SK-N-SH (cell line): ENCODE results near the gene APOO. TPM values are rescaled to one million over a fixed set of nuclear protein-coding genes. Genes with fewer than 3 reads are reported as not detected.

ENCODE experiments used
- CTCF ChIA-PET: fragments of 300-600, 350-600 bp; formaldehyde crosslinking; extraction: SDS; loops from one replicate; lab custom pipeline; 2021; lab: Yijun Ruan, JAX
- POLR2A ChIA-PET: fragments of 350-600 bp; sonication (Branson Sonifier 250); formaldehyde crosslinking; extraction: SDS; loops from one replicate; lab custom pipeline; 2020; ENCODE audit warnings: antibody characterized with exemption, inconsistent platforms; lab: Yijun Ruan, JAX
- DNase-seq: peaks from one replicate; pipeline ENCODE4 v3.0.0; 2012
- H2AFZ ChIP-seq: fragments of 200-600 bp; sonication (generic); 2 replicates; pipeline ENCODE4 v1.8.1; 2016; ENCODE audit warnings: antibody characterized with exemption, mild to moderate bottlenecking, low read depth
- H3F3A ChIP-seq: fragments of 200-600 bp; sonication (generic); replicated peaks from 2 replicates; pipeline ENCODE3; 2016; ENCODE audit warnings: antibody characterized with exemption, mild to moderate bottlenecking; ENCODE audit not compliant: insufficient read depth
- H3K27ac ChIP-seq, 2 experiments: fragments of 200-500 bp in 1 of 2; fragments of 200-600 bp in 1 of 2; sonication (Bioruptor generic) in 1 of 2; sonication (generic), shearing (Covaris generic) in 1 of 2; 2 replicates each; pipeline versions ENCODE4 v1.5.1 to v1.6.1; 2014 to 2016; ENCODE audit warnings: low read depth in 2 of 2, inconsistent platforms in 1 of 2, low read length in 1 of 2, mild to moderate bottlenecking in 1 of 2, mixed read lengths in 1 of 2
- H3K27me3 ChIP-seq: fragments of 200-600 bp; sonication (generic), shearing (Covaris generic); 2 replicates; pipeline ENCODE4 v1.6.1; 2016; ENCODE audit warnings: mixed run types; ENCODE audit not compliant: insufficient read depth
- H3K36me3 ChIP-seq, 2 experiments: fragments of 200-500 bp in 1 of 2; fragments of 200-600 bp in 1 of 2; sonication (Bioruptor generic) in 1 of 2; sonication (generic) in 1 of 2; replicated peaks in 1 of 2; 2 replicates each; pipeline versions ENCODE3 to v1.5.1; 2014 to 2016; ENCODE audit warnings: low read length in 1 of 2, mild to moderate bottlenecking in 1 of 2; ENCODE audit not compliant: insufficient read depth in 2 of 2, control insufficient read depth in 1 of 2
- H3K4me1 ChIP-seq, 2 experiments: fragments of 200-500 bp in 1 of 2; fragments of 200-600 bp in 1 of 2; sonication (Bioruptor generic) in 1 of 2; sonication (generic), shearing (Covaris generic) in 1 of 2; 2 replicates each; pipeline versions ENCODE4 v1.5.1 to v1.6.1; 2014 to 2016; ENCODE audit warnings: low read depth in 1 of 2, low read length in 1 of 2, mixed run types in 1 of 2; ENCODE audit not compliant: insufficient read depth in 2 of 2, control insufficient read depth in 1 of 2
- H3K4me2 ChIP-seq: fragments of 200-600 bp; sonication (generic), shearing (Covaris generic); 2 replicates; pipeline ENCODE4 v1.6.1; 2017; ENCODE audit warnings: mixed run types
- H3K4me3 ChIP-seq, 2 experiments: fragments of 200-500 bp in 1 of 2; fragments of 200-600 bp in 1 of 2; sonication (Bioruptor generic) in 1 of 2; sonication (generic), shearing (Covaris generic) in 1 of 2; 2 replicates each; pipeline versions ENCODE4 v1.5.1 to v1.8.1; 2014 to 2016; ENCODE audit warnings: low read depth in 2 of 2, inconsistent platforms in 1 of 2, low read length in 1 of 2, mild to moderate bottlenecking in 1 of 2, mixed read lengths in 1 of 2, moderate library complexity in 1 of 2
- H3K79me2 ChIP-seq: fragments of 200-600 bp; sonication (generic); 2 replicates; pipeline ENCODE4 v1.8.1; 2017; ENCODE audit warnings: mild to moderate bottlenecking; ENCODE audit not compliant: insufficient read depth
- H3K9ac ChIP-seq: fragments of 200-600 bp; sonication (generic); 2 replicates; pipeline ENCODE4 v1.6.1; 2017; ENCODE audit warnings: mixed run types
- H3K9me2 ChIP-seq: fragments of 200-600 bp; sonication (generic); 2 replicates; pipeline ENCODE4 v1.6.1; 2017; ENCODE audit warnings: mixed run types
- H3K9me3 ChIP-seq: fragments of 200-600 bp; sonication (generic); 2 replicates; pipeline ENCODE4 v1.6.1; 2017; ENCODE audit warnings: mixed run types, mild to moderate bottlenecking, moderate library complexity
- H4K20me1 ChIP-seq: fragments of 200-600 bp; sonication (generic); 2 replicates; pipeline ENCODE4 v1.6.1; 2017; ENCODE audit warnings: mild to moderate bottlenecking, mixed run types; ENCODE audit not compliant: insufficient read depth
- CHD2 ChIP-seq: fragments of 150-350 bp; IDR thresholded peaks from 2 replicates; pipeline ENCODE4 v1.6.1; 2018; ENCODE audit warnings: low read length; ENCODE audit not compliant: partially characterized antibody
- CTCF ChIP-seq: fragments of 200-600 bp; sonication (generic); IDR thresholded peaks from 2 replicates; pipeline ENCODE4 v1.6.1; 2017; ENCODE audit warnings: antibody characterized with exemption, mild to moderate bottlenecking, moderate library complexity
- ELF1 ChIP-seq: IDR thresholded peaks from 2 replicates; pipeline ENCODE4 v1.4.0; 2012
- EP300 ChIP-seq, 2 experiments: IDR thresholded peaks; 2 replicates each; pipeline versions ENCODE4 v1.4.0 to v1.6.1; 2012; ENCODE audit warnings: borderline replicate concordance in 1 of 2, low read depth in 1 of 2, low read length in 1 of 2
- EZH2phosphoT487 ChIP-seq: fragments of 200-600 bp; sonication (generic); IDR thresholded peaks from 2 replicates; pipeline ENCODE4 v1.6.1; 2017; ENCODE audit warnings: low read depth, mixed run types, mild to moderate bottlenecking, antibody characterized with exemption, moderate library complexity, borderline replicate concordance
- FOXM1 ChIP-seq: IDR thresholded peaks from 2 replicates; pipeline ENCODE4 v1.4.0; 2012; ENCODE audit warnings: low read depth, mild to moderate bottlenecking
- GABPA ChIP-seq: IDR thresholded peaks from 2 replicates; pipeline ENCODE4 v1.4.0; 2012; ENCODE audit warnings: low read depth, mild to moderate bottlenecking
- GATA2 ChIP-seq: sonication (generic); formaldehyde crosslinking; IDR thresholded peaks from 2 replicates; pipeline ENCODE4 v1.5.0; 2020; ENCODE audit warnings: mild to moderate bottlenecking, missing genetic modification reagents
- MEF2A ChIP-seq: IDR thresholded peaks from 2 replicates; pipeline ENCODE4 v1.4.0; 2012; ENCODE audit warnings: low read depth, borderline replicate concordance
- MXI1 ChIP-seq: IDR thresholded peaks from 2 replicates; pipeline ENCODE4 v1.6.1; 2012; ENCODE audit warnings: mild to moderate bottlenecking, low read depth, low read length, improper control_type of control experiment
- NFIC ChIP-seq: IDR thresholded peaks from 2 replicates; pipeline ENCODE4 v1.4.0; 2012; ENCODE audit warnings: borderline replicate concordance
- POLR2AphosphoS5 ChIP-seq: IDR thresholded peaks from 2 replicates; pipeline ENCODE4 v1.6.1; 2012; ENCODE audit warnings: low read depth, low read length
- TAF1 ChIP-seq: IDR thresholded peaks from 2 replicates; pipeline ENCODE4 v1.6.1; 2012; ENCODE audit warnings: low read depth, mild to moderate bottlenecking, low read length, moderate library complexity, borderline replicate concordance
- TCF12 ChIP-seq: IDR thresholded peaks from 2 replicates; pipeline ENCODE4 v1.4.0; 2012
- TEAD4 ChIP-seq: IDR thresholded peaks from 2 replicates; pipeline ENCODE4 v1.4.0; 2012; ENCODE audit warnings: mild to moderate bottlenecking, borderline replicate concordance; ENCODE audit not compliant: insufficient read depth
- YY1 ChIP-seq: IDR thresholded peaks from 2 replicates; pipeline ENCODE4 v1.4.0; 2012; ENCODE audit warnings: low read depth, mild to moderate bottlenecking
- WGBS: methylation state at CpG from one replicate; pipeline ENCODE4 v1.1.6; 2017; ENCODE audit warnings: low lambda C conversion rate; 5-methylcytosine and 5-hydroxymethylcytosine counted together
- polyA plus RNA-seq, 3 experiments: library from polyadenylated mRNA; depleted of rRNA; stranded (reverse); fragments of >200 nt; gene quantifications; 2 replicates each; pipeline ENCODE4 v1.2.3, GENCODE V29; 2012
- TF ChIP-seq, protein P1 (sequence below): fragments of 150-350 bp; IDR thresholded peaks from 2 replicates; pipeline ENCODE4 v1.6.1; 2016; ENCODE audit warnings: mild to moderate bottlenecking, low read depth, low read length
- TF ChIP-seq, protein P2 (sequence below): IDR thresholded peaks from 2 replicates; pipeline ENCODE4; 2012
- TF ChIP-seq, protein P3 (sequence below): IDR thresholded peaks from 2 replicates; pipeline ENCODE4 v1.4.0; 2012; ENCODE audit warnings: low read depth

The APOO gene
- polyA plus RNA-seq, 1 of the 3 experiments (the other 2 are of a cell fraction) = 22.0 TPM

DNA sequence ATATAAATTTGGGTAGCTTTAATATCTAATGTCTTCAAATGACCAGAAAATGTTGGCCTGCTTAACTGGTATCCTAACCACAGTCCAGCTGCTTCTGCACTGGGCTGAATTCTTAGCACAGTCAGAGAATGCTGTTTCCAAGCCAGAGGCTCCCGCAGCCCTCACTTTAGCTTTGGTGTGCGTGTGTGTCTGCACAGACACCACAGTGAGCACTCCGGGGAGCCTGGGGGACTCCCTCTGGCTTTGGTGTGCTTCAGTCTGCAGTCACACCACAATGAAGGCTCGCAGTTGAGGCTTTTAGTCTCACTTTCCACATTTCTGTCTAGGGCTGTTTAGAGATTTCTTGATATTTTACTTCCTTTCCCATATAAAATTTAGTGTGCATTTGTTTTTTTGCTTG, 53.6 kb downstream of the APOO start:
- no peaks in the 10 kb centered on the region for H3F3A ChIP-seq
- H3K36me3 ChIP-seq = no peaks in the 10 kb centered on the region
- H3K27ac ChIP-seq = no peak overlapping the region
- no peaks in the 10 kb centered on the region for H4K20me1 ChIP-seq
- H3K79me2 ChIP-seq = no peaks in the 10 kb centered on the region
- ChIA-PET POLR2A (no interaction called here), CTCF (interaction anchor here (2.0 kb wide), 1 partner anchor 48 kb away, joined by 6 read pairs; no protein-coding TSS in a partner anchor)
- no peaks in the 10 kb centered on the region for H3K9me3 ChIP-seq
- H3K9ac ChIP-seq = no peak overlapping the region
- H3K27me3 ChIP-seq = no peaks in the 10 kb centered on the region; the same call in 1 of the 2 replicates
- no peak overlapping the region for H2AFZ ChIP-seq
- 75% methylated on average over 1 of the region's 4 CpGs for WGBS
- no peak for TF ChIP-seq CHD2
- no peak for TF ChIP-seq POLR2AphosphoS5
- TF ChIP-seq, protein P1, sequence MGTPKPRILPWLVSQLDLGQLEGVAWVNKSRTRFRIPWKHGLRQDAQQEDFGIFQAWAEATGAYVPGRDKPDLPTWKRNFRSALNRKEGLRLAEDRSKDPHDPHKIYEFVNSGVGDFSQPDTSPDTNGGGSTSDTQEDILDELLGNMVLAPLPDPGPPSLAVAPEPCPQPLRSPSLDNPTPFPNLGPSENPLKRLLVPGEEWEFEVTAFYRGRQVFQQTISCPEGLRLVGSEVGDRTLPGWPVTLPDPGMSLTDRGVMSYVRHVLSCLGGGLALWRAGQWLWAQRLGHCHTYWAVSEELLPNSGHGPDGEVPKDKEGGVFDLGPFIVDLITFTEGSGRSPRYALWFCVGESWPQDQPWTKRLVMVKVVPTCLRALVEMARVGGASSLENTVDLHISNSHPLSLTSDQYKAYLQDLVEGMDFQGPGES = no peak
- no peak for TF ChIP-seq YY1
- no peak for TF ChIP-seq CTCF
- no peak for TF ChIP-seq MXI1
- TF ChIP-seq ELF1 = no peak
- TF ChIP-seq MEF2A = no peak
- no peak for TF ChIP-seq EZH2phosphoT487
- no peak for TF ChIP-seq GABPA
- TF ChIP-seq EP300 (IDR thresholded peaks at IDR 0.05; ENCODE audit: borderline replicate concordance in 1 of 2, low read depth in 1 of 2, low read length in 1 of 2) = no peak
- no peak overlapping the region for H3K4me3 ChIP-seq
- H3K9me2 ChIP-seq = no peaks in the 10 kb centered on the region
- no peak for DNase-seq
- no peaks in the 10 kb centered on the region for H3K4me1 ChIP-seq
- H3K4me2 ChIP-seq = no peak overlapping the region

GRCh38 chrX:23851544-23851943, 56.2 kb downstream of the APOO start:
- Histone ChIP-seq H3K27ac (no peak overlapping the region), H3K4me1 (no peaks in the 10 kb centered on the region), H3K36me3 (no peaks in the 10 kb centered on the region), H3K9me3 (no peaks in the 10 kb centered on the region), H3K4me3 (no peak overlapping the region), H2AFZ (no peak overlapping the region), H3K4me2 (no peak overlapping the region), H3K27me3 (no peaks in the 10 kb centered on the region; the same call in 1 of the 2 replicates), H3K9ac (no peak overlapping the region), H3K9me2 (no peaks in the 10 kb centered on the region), H3F3A (no peaks in the 10 kb centered on the region), H4K20me1 (no peaks in the 10 kb centered on the region), H3K79me2 (no peaks in the 10 kb centered on the region)
- DNase-seq = no peak
- CTCF ChIA-PET = no interaction called here
- POLR2A ChIA-PET = interaction anchor here (0.6 kb wide), 1 partner anchor 157 kb away, joined by 4 read pairs; no protein-coding TSS in a partner anchor
- WGBS = 57% methylated on average over 2 of the region's 2 CpGs
- TF ChIP-seq TAF1 (no peak), CTCF (no peak), TEAD4 (no peak), NFIC (no peak), GATA2 (CRISPR knock-in tag) (no peak), EP300 (IDR thresholded peaks at IDR 0.05; ENCODE audit: borderline replicate concordance in 1 of 2, low read depth in 1 of 2, low read length in 1 of 2) (no peak), GABPA (no peak), FOXM1 (no peak), TCF12 (no peak), MXI1 (no peak)
- TF ChIP-seq, protein P2, sequence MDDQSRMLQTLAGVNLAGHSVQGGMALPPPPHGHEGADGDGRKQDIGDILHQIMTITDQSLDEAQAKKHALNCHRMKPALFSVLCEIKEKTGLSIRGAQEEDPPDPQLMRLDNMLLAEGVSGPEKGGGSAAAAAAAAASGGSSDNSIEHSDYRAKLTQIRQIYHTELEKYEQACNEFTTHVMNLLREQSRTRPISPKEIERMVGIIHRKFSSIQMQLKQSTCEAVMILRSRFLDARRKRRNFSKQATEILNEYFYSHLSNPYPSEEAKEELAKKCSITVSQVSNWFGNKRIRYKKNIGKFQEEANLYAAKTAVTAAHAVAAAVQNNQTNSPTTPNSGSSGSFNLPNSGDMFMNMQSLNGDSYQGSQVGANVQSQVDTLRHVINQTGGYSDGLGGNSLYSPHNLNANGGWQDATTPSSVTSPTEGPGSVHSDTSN = no peak
- TF ChIP-seq, protein P3, sequence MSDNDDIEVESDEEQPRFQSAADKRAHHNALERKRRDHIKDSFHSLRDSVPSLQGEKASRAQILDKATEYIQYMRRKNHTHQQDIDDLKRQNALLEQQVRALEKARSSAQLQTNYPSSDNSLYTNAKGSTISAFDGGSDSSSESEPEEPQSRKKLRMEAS = no peak
- TF ChIP-seq, protein P1 = no peak
